Measurements from ENCODE around the gene ZNF831.

Gene ZNF831

GRCh38 chr20:59255256-59255655 lies 91.6 kb downstream of the ZNF831 start:
- no peak for DNase-seq

DNA sequence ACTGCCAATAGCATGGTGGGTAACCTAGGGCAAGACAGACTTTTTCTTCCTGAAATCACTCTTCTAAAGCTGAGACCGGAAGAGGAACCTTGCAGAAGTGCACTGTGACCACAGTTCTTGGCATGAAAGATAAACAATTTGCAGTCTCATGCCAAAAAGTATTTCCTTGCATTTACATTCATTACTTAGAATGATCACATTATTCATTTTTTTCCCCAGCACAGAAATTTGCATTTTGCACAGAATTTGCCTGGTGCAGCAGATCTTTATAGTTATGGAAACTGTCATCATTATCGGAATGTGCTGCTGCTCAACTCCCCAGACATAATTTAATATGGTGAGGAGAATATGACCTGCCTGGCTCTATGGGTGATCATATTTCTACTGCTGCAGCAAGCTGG lies 94.6 kb downstream of the ZNF831 start:
- DNase-seq: no peak

DNA sequence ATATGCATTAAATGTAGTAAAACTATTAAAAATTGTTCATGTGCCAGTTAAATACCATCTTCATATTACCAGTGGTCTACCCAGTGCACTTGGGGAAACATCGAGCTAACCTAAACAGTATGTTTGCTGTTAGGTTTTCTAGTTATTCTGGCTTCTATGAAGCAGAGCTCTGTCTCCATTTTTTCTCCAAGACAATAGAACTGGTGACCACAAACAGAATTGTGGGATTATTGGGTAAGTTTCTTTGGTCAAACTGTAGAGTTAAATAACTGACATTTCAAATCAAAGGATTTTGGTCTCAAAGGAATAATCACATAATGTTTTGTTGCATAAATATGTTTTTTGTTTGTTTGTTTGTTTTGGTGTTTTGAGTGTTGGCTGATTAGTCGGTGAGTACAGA lies 96.3 kb downstream of the ZNF831 start:
- no peak for DNase-seq

GRCh38 chr20:59265298-59265697 lies 101.7 kb downstream of the ZNF831 start:
- DNase-seq: no peak

- no peak for DNase-seq
Measured at GRCh38 chr20:59268870-59269269, 105.2 kb downstream of the ZNF831 start.

- DNase-seq: no peak
Measured at GRCh38 chr20:59269411-59270025, 105.9 kb downstream of the ZNF831 start.

DNA sequence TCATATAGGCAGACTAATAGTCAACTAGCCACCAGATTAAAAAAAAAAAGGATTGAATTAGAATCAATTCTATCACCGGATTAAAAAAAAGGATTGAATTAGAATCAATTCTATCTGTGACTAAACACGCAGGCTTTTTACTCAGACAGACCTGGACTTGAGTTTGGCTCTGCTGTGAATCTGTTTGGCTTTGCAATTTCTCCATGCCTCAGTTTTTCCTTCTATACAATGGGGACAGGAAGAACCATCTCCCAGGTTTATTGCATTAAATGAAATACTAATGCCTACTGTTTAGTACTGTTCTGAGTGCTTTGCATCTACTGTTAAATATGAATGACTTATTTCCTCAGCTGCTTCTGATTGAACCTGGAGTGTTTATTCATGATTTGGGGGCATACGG lies 106.8 kb downstream of the ZNF831 start:
- no peak for DNase-seq

GRCh38 chr20:59273739-59274357 lies 110.2 kb downstream of the ZNF831 start:
- no peak for DNase-seq

DNA sequence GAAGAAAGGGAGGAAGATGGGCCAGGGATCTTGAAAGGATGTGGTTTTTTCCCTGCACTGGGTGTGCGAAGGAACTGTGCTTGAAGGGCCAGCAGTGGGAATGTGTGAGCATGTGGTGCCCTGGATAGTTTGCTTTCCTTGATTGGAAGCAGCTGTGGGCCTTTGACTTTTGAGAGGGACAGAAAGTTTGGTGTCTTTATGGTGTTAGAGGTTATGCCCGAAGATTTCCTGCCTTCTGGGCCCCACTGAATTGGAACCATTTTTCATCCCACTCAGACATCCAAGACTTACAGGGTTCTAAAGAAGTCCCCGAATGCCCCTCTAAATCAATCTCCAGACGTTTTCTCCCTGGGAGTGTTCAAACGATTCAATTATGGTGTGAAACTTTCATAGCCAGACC lies 113.3 kb downstream of the ZNF831 start:
- DNase-seq: no peak

DNA sequence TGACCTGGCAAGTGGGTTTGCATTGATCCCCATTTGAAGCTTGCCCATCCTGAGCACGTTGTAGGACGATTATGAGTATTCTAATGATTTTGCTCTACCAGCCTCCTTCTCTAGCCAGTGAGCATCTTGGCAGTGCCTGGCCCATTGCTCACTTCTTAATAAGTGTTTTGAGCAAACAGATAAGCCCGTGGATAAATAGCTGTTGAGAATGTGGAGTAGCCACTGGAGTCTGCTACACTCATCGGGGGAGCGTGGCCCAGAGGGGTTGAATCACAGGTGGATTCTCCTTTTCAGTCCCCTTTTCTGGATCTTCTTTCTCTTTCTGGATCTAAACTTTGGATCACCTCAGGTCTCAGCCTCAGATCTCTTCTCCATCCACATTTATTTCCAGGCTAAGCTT lies 120.8 kb downstream of the ZNF831 start:
- DNase-seq: no peak

GRCh38 chr20:59289994-59290393 lies 126.4 kb downstream of the ZNF831 start:
- no peak for DNase-seq

DNA sequence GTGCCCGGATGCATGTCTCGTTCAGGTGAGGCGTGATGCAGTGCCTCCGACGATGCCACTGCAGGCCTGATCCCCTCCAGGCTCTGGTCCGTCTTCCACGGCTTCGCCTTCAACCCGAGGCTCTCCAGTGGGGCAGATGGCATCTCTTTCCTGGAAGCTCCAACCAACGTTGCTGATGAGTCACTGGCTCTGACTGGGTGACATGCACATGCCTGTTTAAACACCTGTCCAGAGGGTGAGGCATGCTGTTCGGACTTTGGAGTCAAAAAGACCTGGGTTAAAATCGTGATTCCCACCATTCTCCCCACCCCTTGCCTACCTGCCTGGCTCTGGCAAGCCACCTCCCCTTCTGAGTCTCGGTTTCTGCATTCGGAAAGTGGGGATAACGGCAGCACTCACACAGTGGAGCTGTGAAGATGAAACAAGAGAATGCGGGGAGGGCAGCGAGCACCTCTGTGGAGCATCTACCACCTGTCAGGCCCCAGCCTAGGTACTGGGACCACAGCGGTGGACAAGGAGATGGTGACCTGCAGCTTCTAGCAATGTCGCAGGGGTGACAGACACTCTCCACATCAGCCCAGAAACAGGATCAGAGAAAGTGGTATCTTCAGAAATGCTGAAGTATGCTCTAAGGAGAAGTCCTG lies 128.2 kb downstream of the ZNF831 start:
- no peak for DNase-seq

DNA sequence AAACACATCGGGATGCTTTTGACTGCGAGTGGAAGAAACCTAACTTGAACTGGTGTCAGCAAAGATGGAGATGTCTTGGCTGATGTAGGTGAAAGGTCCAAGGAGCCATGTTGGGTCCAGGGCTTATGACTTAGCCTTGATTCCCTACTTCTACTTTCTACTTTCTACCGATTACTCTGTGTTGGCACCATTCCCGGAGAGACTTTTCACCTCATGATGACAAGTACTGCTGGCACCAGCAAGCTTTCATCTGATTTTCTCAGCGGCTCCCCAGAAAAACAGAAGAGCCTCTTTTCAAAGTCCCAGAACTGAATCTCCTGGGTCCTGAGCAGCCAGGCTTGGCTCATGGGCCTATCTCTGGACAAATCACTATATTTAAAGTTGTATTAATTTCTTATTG lies 131.9 kb downstream of the ZNF831 start:
- DNase-seq: no peak

DNA sequence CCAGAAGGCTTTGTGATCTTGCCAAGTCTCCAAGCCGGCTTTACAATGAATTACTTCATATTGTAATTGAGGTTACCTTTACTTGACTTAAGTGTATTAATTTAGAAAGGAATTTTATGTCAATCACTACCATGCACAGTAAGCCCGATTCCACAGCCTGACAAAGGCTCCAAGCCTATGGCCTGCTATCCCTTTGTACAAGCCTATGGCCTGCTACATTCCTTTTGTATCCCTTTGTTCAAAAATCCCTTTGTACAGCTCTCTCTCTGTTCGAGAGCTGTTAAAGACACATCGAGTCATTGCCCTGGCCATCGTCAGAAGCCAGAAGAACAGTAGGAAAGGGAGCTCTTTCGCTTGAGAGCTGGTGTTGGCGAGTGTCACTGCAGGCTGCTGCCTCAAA lies 134.1 kb downstream of the ZNF831 start:
- DNase-seq: no peak

- no peak for DNase-seq
Measured at GRCh38 chr20:59299945-59300332, 136.3 kb downstream of the ZNF831 start.

DNA sequence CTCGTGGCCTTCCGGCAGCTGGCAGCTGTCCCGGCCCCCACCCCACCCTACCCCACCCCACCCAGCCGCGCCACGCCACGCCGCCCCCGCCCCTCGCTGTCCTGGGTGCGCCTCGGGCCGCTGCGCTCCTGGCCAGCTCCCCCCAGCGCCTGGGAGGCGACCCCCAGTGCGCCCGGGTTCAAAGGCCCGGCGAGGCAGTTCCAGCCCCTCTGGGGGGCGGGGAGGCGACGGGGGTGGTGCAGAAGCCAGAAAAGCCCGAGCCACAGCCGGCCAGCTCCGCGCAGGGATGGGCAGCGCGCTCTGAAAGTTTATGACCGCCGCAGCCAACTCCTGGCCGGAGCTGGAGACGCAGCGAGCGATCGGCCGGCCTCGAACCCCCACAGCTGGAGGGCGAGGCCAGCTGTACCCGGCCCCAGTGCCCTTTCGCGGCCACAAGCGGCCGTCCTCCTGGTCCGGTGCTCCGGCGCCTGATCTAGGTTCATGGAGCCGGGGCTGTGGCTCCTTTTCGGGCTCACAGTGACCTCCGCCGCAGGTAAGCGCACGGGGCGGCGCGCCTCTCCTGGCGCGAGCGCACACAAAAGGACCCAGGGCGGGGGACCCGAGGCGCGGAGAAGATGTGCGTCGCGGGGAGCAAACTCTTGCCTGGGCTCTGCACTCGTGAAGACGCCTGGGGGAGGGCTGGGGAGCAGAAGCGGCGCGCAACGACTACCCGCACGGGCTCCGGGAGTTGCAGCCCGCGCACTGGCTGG lies 136.9 kb downstream of the ZNF831 start, which contains the start of gene EDN3:
TSS of gene EDN3 (plus strand) at position 279 of the 749 bp plus-strand sequence. CDS start at position 481, 202 bp downstream.
- DNase-seq: no peak

- DNase-seq: no peak
Measured at GRCh38 chr20:59301343-59302007, 137.9 kb downstream of the ZNF831 start.

- no peak for DNase-seq
Measured at GRCh38 chr20:59305908-59306655, 142.5 kb downstream of the ZNF831 start.

DNA sequence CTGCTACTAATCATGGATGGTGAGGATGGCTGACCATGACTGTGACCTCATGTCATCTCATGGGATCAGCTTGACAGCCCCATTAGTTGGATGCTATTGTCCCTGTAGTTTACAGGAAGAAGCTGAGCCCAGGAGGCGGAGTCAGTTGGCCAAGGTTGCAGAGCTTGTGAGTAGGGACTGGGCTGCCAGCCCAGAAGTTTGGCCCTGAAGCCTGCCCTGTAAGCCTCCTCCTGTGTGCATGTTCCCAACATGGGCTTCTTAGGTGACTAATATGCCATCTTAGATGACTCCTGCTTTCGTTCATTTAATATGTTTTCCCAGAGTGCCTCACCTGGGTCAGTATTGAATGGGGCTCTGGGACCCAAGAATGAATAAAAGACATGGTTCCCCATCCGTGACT lies 143.6 kb downstream of the ZNF831 start:
- DNase-seq: no peak
